ENCODE data around the gene KLHL22. TPM values are rescaled to one million over a fixed set of nuclear protein-coding genes. Genes with fewer than 3 reads are reported as not detected.

The KLHL22 gene
- total and polyA plus RNA-seq, 2 donors (not counting 3 experiments of a cell fraction or from before 2014, with no cell fraction given), result 24.2 to 33.6 TPM

DNA sequence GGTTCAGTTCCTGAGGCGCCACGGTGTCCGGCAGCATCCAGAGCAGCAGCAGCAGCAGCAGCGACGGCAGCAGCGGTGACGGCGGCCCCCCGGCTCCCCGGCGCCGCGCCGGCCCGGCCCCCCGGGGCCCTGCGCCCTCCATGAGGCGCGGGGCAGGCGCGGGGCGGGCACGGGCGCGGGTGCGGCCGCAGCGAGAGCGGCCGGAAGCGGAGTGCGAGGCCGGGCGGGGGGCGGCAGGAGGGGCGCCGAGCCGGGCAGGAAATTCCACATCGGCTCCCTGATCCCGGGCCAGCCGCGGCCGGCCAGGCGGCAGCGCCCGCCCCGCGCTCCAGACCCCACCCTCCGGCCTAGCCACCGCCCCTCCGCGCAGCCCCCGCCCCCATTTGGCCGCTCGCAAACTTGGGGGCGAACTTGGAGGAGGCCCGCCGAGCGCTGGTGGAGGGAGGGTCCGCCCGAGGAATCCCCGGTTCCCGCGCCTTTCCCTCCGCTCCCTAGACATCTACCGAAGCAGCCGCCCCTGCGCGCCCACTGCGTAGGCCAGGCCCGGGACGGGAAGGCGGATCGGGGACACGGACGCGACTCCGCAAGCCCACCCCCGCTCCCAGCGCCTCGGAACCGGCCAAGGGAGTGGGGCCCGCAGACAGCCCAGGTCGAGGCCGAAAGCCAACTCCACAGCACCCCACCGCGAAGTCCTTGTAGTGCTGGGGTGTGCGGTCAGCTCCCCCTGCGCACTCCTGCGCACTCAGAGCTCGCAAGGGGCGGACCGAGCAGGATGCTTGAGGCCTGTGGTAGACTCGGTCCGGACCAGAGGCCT lies 57.8 kb downstream of the KLHL22 start, which contains the start of gene SCARF2:
TSS of gene SCARF2 (minus strand) at position 213 of the 814 bp plus-strand sequence. CDS start at position 142, 71 bp downstream.
- Histone ChIP-seq H3K27me3 (ENCODE audit: control insufficient read depth in 2 of 2, insufficient read depth in 2 of 2, low read length in 2 of 2) (no peaks in the 10 kb centered on the region), H2AFZ (ENCODE audit: low read depth, low read length) (peak within 1 kb of the TSS; percentile 78), H3K9me1 (replicated peaks; ENCODE audit: control insufficient read depth, extremely low read depth, insufficient read depth, low read length) (no peaks in the 10 kb centered on the region), H3K27ac (ENCODE audit: insufficient read depth, low read depth, low read length) (peak within 1 kb of the TSS; percentile 4), H3K36me3 (ENCODE audit: control insufficient read depth in 2 of 2, extremely low read depth in 1 of 2, insufficient read depth in 2 of 2, low read length in 2 of 2) (peaks cover 0 to 2% of the 10 kb centered on the region in 2 experiments), H3K9me3 (replicated peaks; ENCODE audit: control insufficient read depth, insufficient read depth, low read length) (no peaks in the 10 kb centered on the region), H3K4me2 (ENCODE audit: insufficient read depth, low read length) (peak within 1 kb of the TSS; percentile 74), H4K20me1 (replicated peaks; ENCODE audit: control insufficient read depth, extremely low read depth, insufficient read depth, low read length) (no peaks in the 10 kb centered on the region), H3K4me3 (replicated peaks in 1 of 3; ENCODE audit: insufficient read depth in 1 of 3, low read depth in 1 of 3, low read length in 3 of 3) (peak within 1 kb of the TSS; percentile 43 to 75 (median 59)), H3K79me2 (ENCODE audit: control insufficient read depth, insufficient read depth, low read length) (peaks cover 14% of the 10 kb centered on the region), H3K9ac (replicated peaks; ENCODE audit: extremely low read depth, insufficient read depth, low read length) (peak within 1 kb of the TSS; percentile 38), H3K4me1 (ENCODE audit: control insufficient read depth, extremely low read depth, insufficient read depth, low read length) (peaks cover 11% of the 10 kb centered on the region)
- DNase-seq (ENCODE audit: low read depth, low spot score) (peak; percentile 52), FAIRE-seq (peak; percentile 37)
- ChIA-PET POLR2A (no interaction called here), CTCF (interaction anchor here (1.6 to 2.9 kb wide), 4 partner anchors 11 to 20 kb away, joined by 6 to 18 read pairs (median 12); no protein-coding TSS in a partner anchor)
- TF ChIP-seq JUN (IDR thresholded peaks at IDR 0.05; ENCODE audit: borderline replicate concordance, insufficient read depth, insufficient read length, low read depth) (no peak), POLR2AphosphoS5 (IDR thresholded peaks at IDR 0.05; ENCODE audit: insufficient read depth, low read depth, low read length) (peak; percentile 57), MYC (IDR thresholded peaks at IDR 0.05; ENCODE audit: low read depth, low read length) (no peak), CTCF (IDR thresholded peaks at IDR 0.05; ENCODE audit: extremely low read depth in 1 of 2, insufficient read depth in 1 of 2, low read depth in 1 of 2, low read length in 2 of 2) (no peak), GATA2 (IDR thresholded peaks at IDR 0.05; ENCODE audit: insufficient read depth, insufficient read length, low read depth, low read length) (no peak), MAX (IDR thresholded peaks at IDR 0.05; ENCODE audit: insufficient read depth, insufficient read length) (no peak)
- intact Hi-C loops (cut with micrococcal nuclease) (loop anchor here (5.0 kb wide), 1 partner anchor 59 kb away; the partner anchor contains the start of gene KLHL22), dilution Hi-C loops (cut with MboI; ENCODE audit: extremely low pct_ligation_motif_present, low sequenced_read_pairs) (no loop called here)
- no TSS peak for BruUV-seq (replicated peaks)

Data from endothelial cell of umbilical vein (primary cell).